ENCODE results near the gene CHTOP.

The CHTOP gene

GRCh38 chr1:153606194-153606593, 27.7 kb upstream of the CHTOP start:
- H3K4ac ChIP-seq (ENCODE audit: low read depth, low read length), result no peak overlapping the region
- H3K4me1 ChIP-seq (ENCODE audit: control insufficient read depth, low read depth, low read length), result peaks cover 4% of the 10 kb centered on the region
- H3K4me2 ChIP-seq (ENCODE audit: low read length), result no peak overlapping the region
- no peak overlapping the region for H4K5ac ChIP-seq (ENCODE audit: low read length)
- H3K27me3 ChIP-seq (ENCODE audit: insufficient read depth, low read length, poor library complexity), result no peaks in the 10 kb centered on the region
- H3K27ac ChIP-seq (ENCODE audit: low read depth, low read length), result no peak overlapping the region
- H2BK120ac ChIP-seq (ENCODE audit: low read depth, low read length), result no peak overlapping the region
- no peak overlapping the region for H3K18ac ChIP-seq (ENCODE audit: low read length)
- no CpG with 5 or more reads among the region's 11 CpGs for WGBS (ENCODE audit: extremely low coverage, insufficient coverage, low lambda C conversion rate)
- H3K56ac ChIP-seq (ENCODE audit: low read length), result no peak overlapping the region
- H3K36me3 ChIP-seq (ENCODE audit: control insufficient read depth, insufficient read depth, low read length), result no peaks in the 10 kb centered on the region
- no peak overlapping the region for H2BK5ac ChIP-seq (ENCODE audit: low read length)
- no peak overlapping the region for H4K8ac ChIP-seq (ENCODE audit: low read depth, low read length)
- H3K9ac ChIP-seq (ENCODE audit: low read length), result no peak overlapping the region
- no peak overlapping the region for H3K4me3 ChIP-seq (ENCODE audit: low read length)
- no peaks in the 10 kb centered on the region for H3K79me2 ChIP-seq (ENCODE audit: control insufficient read depth, insufficient read depth, low read length)
- H3K79me1 ChIP-seq (ENCODE audit: low read length), result no peaks in the 10 kb centered on the region
- no peak for DNase-seq
- H3K23ac ChIP-seq (ENCODE audit: low read length), result no peak overlapping the region
- H2AK5ac ChIP-seq (ENCODE audit: low read length), result no peak overlapping the region
- no peak overlapping the region for H2BK15ac ChIP-seq (replicated peaks; ENCODE audit: low read depth)

DNA sequence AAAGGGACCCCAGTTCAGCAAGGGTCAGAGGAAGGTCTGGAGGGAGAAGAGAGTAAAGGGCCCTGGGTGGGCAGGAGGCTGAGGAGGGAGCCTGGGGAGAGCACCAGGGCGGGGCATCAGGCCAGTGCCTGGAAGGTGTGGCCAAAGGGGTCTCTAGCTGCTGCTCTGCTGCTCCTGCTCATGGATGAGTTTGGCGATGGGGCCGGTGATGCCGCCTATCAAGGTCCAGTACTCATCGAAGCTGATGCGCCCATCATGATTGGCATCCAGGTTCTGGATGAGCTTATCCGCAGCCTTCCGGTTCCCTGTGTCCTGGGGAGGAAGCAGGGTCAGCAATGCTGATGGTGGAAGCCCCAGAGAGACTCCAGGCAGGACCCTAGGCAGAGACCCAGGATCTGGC, 26.5 kb upstream of the CHTOP start:
- no peaks in the 10 kb centered on the region for H3K79me1 ChIP-seq (ENCODE audit: low read length)
- no peak overlapping the region for H3K4ac ChIP-seq (ENCODE audit: low read depth, low read length)
- no peaks in the 10 kb centered on the region for H3K27me3 ChIP-seq (ENCODE audit: insufficient read depth, low read length, poor library complexity)
- no peak overlapping the region for H4K8ac ChIP-seq (ENCODE audit: low read depth, low read length)
- DNase-seq, result no peak
- H4K5ac ChIP-seq (ENCODE audit: low read length), result no peak overlapping the region
- no peak overlapping the region for H3K4me2 ChIP-seq (ENCODE audit: low read length)
- H2BK120ac ChIP-seq (ENCODE audit: low read depth, low read length), result no peak overlapping the region
- H3K18ac ChIP-seq (ENCODE audit: low read length), result no peak overlapping the region
- no peak overlapping the region for H2BK5ac ChIP-seq (ENCODE audit: low read length)
- H3K4me1 ChIP-seq (ENCODE audit: control insufficient read depth, low read depth, low read length), result peaks cover 4% of the 10 kb centered on the region
- no peak overlapping the region for H3K4me3 ChIP-seq (ENCODE audit: low read length)
- no peaks in the 10 kb centered on the region for H3K79me2 ChIP-seq (ENCODE audit: control insufficient read depth, insufficient read depth, low read length)
- no peak overlapping the region for H3K27ac ChIP-seq (ENCODE audit: low read depth, low read length)
- no peak overlapping the region for H3K9ac ChIP-seq (ENCODE audit: low read length)
- no peak overlapping the region for H2AK5ac ChIP-seq (ENCODE audit: low read length)
- H3K56ac ChIP-seq (ENCODE audit: low read length), result no peak overlapping the region
- no peak overlapping the region for H3K23ac ChIP-seq (ENCODE audit: low read length)
- H3K36me3 ChIP-seq (ENCODE audit: control insufficient read depth, insufficient read depth, low read length), result no peaks in the 10 kb centered on the region
- no CpG with 5 or more reads among the region's 8 CpGs for WGBS (ENCODE audit: extremely low coverage, insufficient coverage, low lambda C conversion rate)
- H2BK15ac ChIP-seq (replicated peaks; ENCODE audit: low read depth), result no peak overlapping the region

GRCh38 chr1:153608089-153608682, 25.7 kb upstream of the CHTOP start:
- Histone ChIP-seq H3K18ac (ENCODE audit: low read length) (no peak overlapping the region), H2BK15ac (replicated peaks; ENCODE audit: low read depth) (no peak overlapping the region), H3K9ac (ENCODE audit: low read length) (no peak overlapping the region), H3K36me3 (ENCODE audit: control insufficient read depth, insufficient read depth, low read length) (no peaks in the 10 kb centered on the region), H3K27me3 (ENCODE audit: insufficient read depth, low read length, poor library complexity) (no peaks in the 10 kb centered on the region), H3K4me2 (ENCODE audit: low read length) (no peak overlapping the region), H3K4me3 (ENCODE audit: low read length) (no peak overlapping the region), H2BK5ac (ENCODE audit: low read length) (no peak overlapping the region), H3K4ac (ENCODE audit: low read depth, low read length) (no peak overlapping the region), H3K27ac (ENCODE audit: low read depth, low read length) (no peak overlapping the region), H2BK120ac (ENCODE audit: low read depth, low read length) (no peak overlapping the region), H3K23ac (ENCODE audit: low read length) (no peak overlapping the region), H3K79me2 (ENCODE audit: control insufficient read depth, insufficient read depth, low read length) (no peaks in the 10 kb centered on the region), H3K4me1 (ENCODE audit: control insufficient read depth, low read depth, low read length) (peaks cover 4% of the 10 kb centered on the region), H2AK5ac (ENCODE audit: low read length) (no peak overlapping the region), H3K79me1 (ENCODE audit: low read length) (no peaks in the 10 kb centered on the region), H4K5ac (ENCODE audit: low read length) (no peak overlapping the region), H3K56ac (ENCODE audit: low read length) (no peak overlapping the region), H4K8ac (ENCODE audit: low read depth, low read length) (no peak overlapping the region)
- WGBS (ENCODE audit: extremely low coverage, insufficient coverage, low lambda C conversion rate), result no CpG with 5 or more reads among the region's 7 CpGs
- DNase-seq, result no peak

- Histone ChIP-seq H3K79me1 (ENCODE audit: low read length) (no peaks in the 10 kb centered on the region), H3K27ac (ENCODE audit: low read depth, low read length) (no peak overlapping the region), H3K36me3 (ENCODE audit: control insufficient read depth, insufficient read depth, low read length) (no peaks in the 10 kb centered on the region), H4K8ac (ENCODE audit: low read depth, low read length) (no peak overlapping the region), H3K56ac (ENCODE audit: low read length) (peak overlapping the region; percentile 62), H2BK5ac (ENCODE audit: low read length) (no peak overlapping the region), H3K4me3 (ENCODE audit: low read length) (no peak overlapping the region), H3K18ac (ENCODE audit: low read length) (no peak overlapping the region), H3K79me2 (ENCODE audit: control insufficient read depth, insufficient read depth, low read length) (no peaks in the 10 kb centered on the region), H2BK15ac (replicated peaks; ENCODE audit: low read depth) (no peak overlapping the region), H2AK5ac (ENCODE audit: low read length) (no peak overlapping the region), H3K4me1 (ENCODE audit: control insufficient read depth, low read depth, low read length) (peaks cover 7% of the 10 kb centered on the region), H3K9ac (ENCODE audit: low read length) (peak overlapping the region; percentile 15), H4K5ac (ENCODE audit: low read length) (no peak overlapping the region), H3K4me2 (ENCODE audit: low read length) (no peak overlapping the region), H3K23ac (ENCODE audit: low read length) (no peak overlapping the region), H3K27me3 (ENCODE audit: insufficient read depth, low read length, poor library complexity) (no peaks in the 10 kb centered on the region), H3K4ac (ENCODE audit: low read depth, low read length) (no peak overlapping the region), H2BK120ac (ENCODE audit: low read depth, low read length) (no peak overlapping the region)
- peak; percentile 83 for DNase-seq
- WGBS (ENCODE audit: extremely low coverage, insufficient coverage, low lambda C conversion rate), result no CpG with 5 or more reads among the region's 19 CpGs
Measured at GRCh38 chr1:153608742-153609584, 24.9 kb upstream of the CHTOP start.

DNA sequence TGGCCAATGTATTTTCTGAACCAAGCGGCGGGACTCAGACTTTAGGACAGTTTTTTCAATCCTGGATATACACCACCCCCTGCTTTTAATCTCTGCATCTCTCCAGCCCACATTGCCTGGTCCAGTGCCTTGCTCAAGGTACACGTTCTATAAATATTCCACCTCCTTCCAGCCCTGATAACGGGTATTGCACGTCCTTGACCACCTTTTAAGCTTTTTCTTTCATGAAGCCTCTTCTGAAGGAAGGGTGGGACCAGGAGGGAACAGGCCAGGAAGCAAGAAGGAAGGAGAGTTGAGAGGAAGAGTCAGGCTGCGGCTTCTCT, 24.3 kb upstream of the CHTOP start:
- Histone ChIP-seq H3K27me3 (ENCODE audit: insufficient read depth, low read length, poor library complexity) (no peaks in the 10 kb centered on the region), H3K36me3 (ENCODE audit: control insufficient read depth, insufficient read depth, low read length) (no peaks in the 10 kb centered on the region), H3K27ac (ENCODE audit: low read depth, low read length) (no peak overlapping the region), H3K56ac (ENCODE audit: low read length) (no peak overlapping the region), H3K4me3 (ENCODE audit: low read length) (no peak overlapping the region), H2BK120ac (ENCODE audit: low read depth, low read length) (no peak overlapping the region), H3K79me1 (ENCODE audit: low read length) (no peaks in the 10 kb centered on the region), H4K5ac (ENCODE audit: low read length) (no peak overlapping the region), H3K4me2 (ENCODE audit: low read length) (no peak overlapping the region), H3K4ac (ENCODE audit: low read depth, low read length) (no peak overlapping the region), H2AK5ac (ENCODE audit: low read length) (no peak overlapping the region), H3K4me1 (ENCODE audit: control insufficient read depth, low read depth, low read length) (peaks cover 7% of the 10 kb centered on the region), H4K8ac (ENCODE audit: low read depth, low read length) (no peak overlapping the region), H2BK5ac (ENCODE audit: low read length) (no peak overlapping the region), H3K79me2 (ENCODE audit: control insufficient read depth, insufficient read depth, low read length) (no peaks in the 10 kb centered on the region), H3K9ac (ENCODE audit: low read length) (no peak overlapping the region), H3K18ac (ENCODE audit: low read length) (no peak overlapping the region), H3K23ac (ENCODE audit: low read length) (no peak overlapping the region), H2BK15ac (replicated peaks; ENCODE audit: low read depth) (no peak overlapping the region)
- no peak for DNase-seq
- WGBS (ENCODE audit: extremely low coverage, insufficient coverage, low lambda C conversion rate), result no CpG with 5 or more reads among the region's 6 CpGs

Data from mesendoderm (in vitro differentiated cells).